HG03066 (cell line): ENCODE measurements around the gene HOXB7.

Source experiments
- ATAC-seq: cut with Tn5 transposase; IDR thresholded peaks from one replicate; pipeline ENCODE4 v1.9.1; 2021; ENCODE audit warnings: low read depth; ENCODE audit not compliant: unreplicated experiment

Gene HOXB7

GRCh38 chr17:48569674-48570324 is 41.0 kb downstream of the HOXB7 start:
- ATAC-seq, result no peak

- no peak for ATAC-seq
Observed at GRCh38 chr17:48569240-48569582, 41.6 kb downstream of the HOXB7 start.

- no peak for ATAC-seq
Observed at GRCh38 chr17:48568499-48569239, 42.1 kb downstream of the HOXB7 start.

- no peak for ATAC-seq
Observed at GRCh38 chr17:48567646-48568354, 43.0 kb downstream of the HOXB7 start.

GRCh38 chr17:48567209-48567608 is 43.6 kb downstream of the HOXB7 start:
- ATAC-seq, result no peak

GRCh38 chr17:48566717-48567116 is 44.1 kb downstream of the HOXB7 start:
- no peak for ATAC-seq

GRCh38 chr17:48565925-48566710 is 44.7 kb downstream of the HOXB7 start:
- ATAC-seq, result no peak

GRCh38 chr17:48565022-48565554 is 45.7 kb downstream of the HOXB7 start:
- ATAC-seq, result no peak

- no peak for ATAC-seq
Observed at GRCh38 chr17:48564188-48565021, 46.4 kb downstream of the HOXB7 start.

GRCh38 chr17:48563867-48564187 is 47.0 kb downstream of the HOXB7 start:
- ATAC-seq, result no peak

GRCh38 chr17:48563385-48563838 is 47.4 kb downstream of the HOXB7 start:
- ATAC-seq, result no peak

- no peak for ATAC-seq
Observed at GRCh38 chr17:48562934-48563333, 47.9 kb downstream of the HOXB7 start.

GRCh38 chr17:48561884-48562810 is 48.7 kb downstream of the HOXB7 start:
- ATAC-seq, result no peak

GRCh38 chr17:48559840-48560817 is 50.7 kb downstream of the HOXB7 start:
- no peak for ATAC-seq

- ATAC-seq, result no peak
Observed at GRCh38 chr17:48559122-48559839, 51.5 kb downstream of the HOXB7 start.

- ATAC-seq, result no peak
Observed at GRCh38 chr17:48558831-48559121, 52.0 kb downstream of the HOXB7 start.
